Neural progenitor cell (in vitro differentiated cells): Measurements from ENCODE around the gene JUND.

Source experiments
- CTCF ChIP-seq: fragments of 200-600 bp; sonication (generic); IDR thresholded peaks from 2 replicates; pipeline ENCODE4 v1.5.1; 2017; ENCODE audit warnings: antibody characterized with exemption, mild to moderate bottlenecking
- EZH2 ChIP-seq: fragments of 200-600 bp; sonication (generic); IDR thresholded peaks from 2 replicates; pipeline ENCODE4 v1.6.1; 2017; ENCODE audit warnings: antibody characterized with exemption, mild to moderate bottlenecking, moderate library complexity
- EZH2phosphoT487 ChIP-seq: fragments of 200-600 bp; sonication (generic); IDR thresholded peaks from 2 replicates; pipeline ENCODE4 v1.6.1; 2017; ENCODE audit warnings: antibody characterized with exemption

- TF ChIP-seq CTCF (no peak), EZH2 (no peak), EZH2phosphoT487 (no peak)
Observed at GRCh38 chr19:18290302-18291018, 9.0 kb upstream of the JUND start.
